ENCODE data around the gene ABI3BP.

DNA sequence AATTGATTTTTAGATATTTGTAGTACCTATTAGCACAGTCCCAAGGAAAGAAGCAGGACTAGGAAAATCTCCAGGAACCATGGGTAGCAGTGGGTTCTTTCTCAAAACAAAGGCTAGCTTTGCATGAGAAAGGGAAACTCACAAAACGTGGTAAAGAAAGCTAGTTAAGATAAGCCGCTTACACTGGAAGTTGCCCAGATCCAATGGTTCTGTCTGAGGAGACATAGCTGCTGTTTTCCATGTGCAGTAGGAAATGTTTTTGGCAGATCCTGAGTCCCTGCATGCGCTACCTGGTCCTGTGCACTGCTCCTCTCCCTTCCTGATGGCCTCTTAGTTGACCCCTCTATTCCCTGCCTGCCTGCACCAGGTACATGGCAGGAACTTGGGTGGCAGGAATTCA, 223.5 kb downstream of the ABI3BP start:
- no peak for TF ChIP-seq CTCF (conservative IDR thresholded peaks at IDR 0.05; ENCODE audit: low read depth in 2 of 2)
- no peak for TF ChIP-seq EZH2 (IDR thresholded peaks at IDR 0.05; ENCODE audit: low read depth, unreplicated experiment)
- TF ChIP-seq NANOG (IDR thresholded peaks at IDR 0.05; ENCODE audit: borderline replicate concordance): no peak
- no peak for TF ChIP-seq ZNF114 (CRISPR knock-in tag; IDR thresholded peaks at IDR 0.05)
- TF ChIP-seq, protein P1, sequence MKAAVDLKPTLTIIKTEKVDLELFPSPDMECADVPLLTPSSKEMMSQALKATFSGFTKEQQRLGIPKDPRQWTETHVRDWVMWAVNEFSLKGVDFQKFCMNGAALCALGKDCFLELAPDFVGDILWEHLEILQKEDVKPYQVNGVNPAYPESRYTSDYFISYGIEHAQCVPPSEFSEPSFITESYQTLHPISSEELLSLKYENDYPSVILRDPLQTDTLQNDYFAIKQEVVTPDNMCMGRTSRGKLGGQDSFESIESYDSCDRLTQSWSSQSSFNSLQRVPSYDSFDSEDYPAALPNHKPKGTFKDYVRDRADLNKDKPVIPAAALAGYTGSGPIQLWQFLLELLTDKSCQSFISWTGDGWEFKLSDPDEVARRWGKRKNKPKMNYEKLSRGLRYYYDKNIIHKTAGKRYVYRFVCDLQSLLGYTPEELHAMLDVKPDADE (IDR thresholded peaks at IDR 0.05): no peak
- TF ChIP-seq JUNB (IDR thresholded peaks at IDR 0.05; ENCODE audit: unreplicated experiment): no peak

All from GM23338 (cell line).